HCT116 (cell line): ENCODE results near the gene ABHD16A. TPM values are rescaled to one million over a fixed set of nuclear protein-coding genes. Genes with fewer than 3 reads are reported as not detected.

ENCODE experiments used
- ATAC-seq: fragments of 200-7000 bp; cut with Tn5 transposase; 2 replicates; pipeline ENCODE4 v1.9.1; 2020; ENCODE audit warnings: mild to moderate bottlenecking, moderate library complexity
- BruUV-seq: library from RNA; stranded (reverse); fragments of 400-500 nt; replicated peaks from 2 replicates; lab custom pipeline; 2021; lab: Mats Ljungman, UMichigan
- CTCF ChIA-PET: fragments of 300-600 bp; sonication (Branson Sonifier 250); formaldehyde crosslinking; loops from one replicate; lab custom pipeline; 2021; ENCODE audit warnings: antibody characterized with exemption; lab: Charles Lee
- POLR2A ChIA-PET: fragments of 300-600, 350-600 bp; sonication (Branson Sonifier 250); formaldehyde crosslinking; loops from one replicate; lab custom pipeline; 2021; ENCODE audit warnings: antibody characterized with exemption; lab: Charles Lee
- RAD21 ChIA-PET, 2 experiments: fragments of 300-600 bp; sonication (Branson Sonifier 250); formaldehyde crosslinking; loops; one replicate each; lab custom pipeline; 2023; ENCODE audit warnings: low total read pairs in 2 of 2; ENCODE audit not compliant: uncharacterized antibody in 2 of 2, unreplicated experiment in 2 of 2, low non-redundant PET in 1 of 2; lab: Charles Lee
- DNase-seq: peaks from one replicate; pipeline ENCODE4 v3.0.0-alpha.2; 2010; ENCODE audit warnings: low read depth, low spot score
- H2AFZ ChIP-seq: fragments of 200-600 bp; shearing (Covaris generic), sonication (generic); 2 replicates; pipeline ENCODE4 v1.6.1; 2017; ENCODE audit warnings: low read depth, mixed run types, mixed read lengths, antibody characterized with exemption, low read length; ENCODE audit not compliant: poor library complexity, severe bottlenecking
- H3K27ac ChIP-seq: 2 replicates; pipeline ENCODE4 v1.5.1; 2012; ENCODE audit warnings: low read depth, low read length
- H3K27me3 ChIP-seq: fragments of 200-600 bp; sonication (generic); 2 replicates; pipeline ENCODE4 v1.6.1; 2016; ENCODE audit warnings: mixed run types, low read length, mixed read lengths; ENCODE audit not compliant: insufficient read depth
- H3K36me3 ChIP-seq, 2 experiments: fragments of 200-500 bp in 1 of 2; fragments of 200-600 bp in 1 of 2; sonication (Bioruptor generic) in 1 of 2; sonication (generic) in 1 of 2; 2 replicates each; pipeline versions ENCODE4 v1.5.1 to v1.6.1; 2014 to 2016; ENCODE audit warnings: low read length in 2 of 2, inconsistent platforms in 1 of 2, mixed read lengths in 1 of 2, mixed run types in 1 of 2; ENCODE audit not compliant: insufficient read depth in 2 of 2, control insufficient read depth in 1 of 2
- H3K4me1 ChIP-seq, 2 experiments: fragments of 200-600 bp in 1 of 2; sonication (generic) in 1 of 2; 2 replicates each; pipeline versions ENCODE4 v1.5.1 to v1.6.1; 2012 to 2017; ENCODE audit warnings: low read length in 2 of 2, inconsistent platforms in 1 of 2, mild to moderate bottlenecking in 1 of 2, mixed read lengths in 1 of 2, mixed run types in 1 of 2, moderate library complexity in 1 of 2; ENCODE audit not compliant: insufficient read depth in 2 of 2, control insufficient read depth in 1 of 2
- H3K4me2 ChIP-seq: fragments of 200-600 bp; sonication (generic); 2 replicates; pipeline ENCODE4 v1.6.1; 2017; ENCODE audit warnings: mixed run types, low read length, mixed read lengths
- H3K4me3 ChIP-seq, 2 experiments: fragments of 200-600 bp in 1 of 2; sonication (generic) in 1 of 2; replicated peaks in 1 of 2; 2 replicates each; pipeline ENCODE4 v1.5.1; 2011 to 2016; ENCODE audit warnings: low read length in 2 of 2, control low read depth in 1 of 2, low read depth in 1 of 2, mild to moderate bottlenecking in 1 of 2, mixed read lengths in 1 of 2, mixed run types in 1 of 2
- H3K79me2 ChIP-seq: fragments of 200-600 bp; sonication (generic); 2 replicates; pipeline ENCODE4 v1.6.1; 2017; ENCODE audit warnings: mild to moderate bottlenecking, mixed run types, low read length, moderate library complexity, mixed read lengths; ENCODE audit not compliant: insufficient read depth
- H3K9ac ChIP-seq: fragments of 200-600 bp; sonication (generic); 2 replicates; pipeline ENCODE4 v1.6.1; 2016; ENCODE audit warnings: low read length, mixed read lengths
- H3K9me2 ChIP-seq: fragments of 200-600 bp; sonication (generic), shearing (Covaris generic); 2 replicates; pipeline ENCODE4 v1.6.1; 2017; ENCODE audit warnings: mixed run types, mild to moderate bottlenecking, moderate library complexity; ENCODE audit not compliant: insufficient read depth
- H3K9me3 ChIP-seq, 2 experiments: fragments of 200-500 bp in 1 of 2; fragments of 200-600 bp in 1 of 2; sonication (Bioruptor generic) in 1 of 2; sonication (generic) in 1 of 2; 2 replicates each; pipeline ENCODE4 v1.6.1; 2014 to 2017; ENCODE audit warnings: low read length in 2 of 2, mixed read lengths in 2 of 2, inconsistent platforms in 1 of 2, low read depth in 1 of 2, mild to moderate bottlenecking in 1 of 2, mixed run types in 1 of 2, moderate library complexity in 1 of 2; ENCODE audit not compliant: control insufficient read depth in 1 of 2, insufficient read depth in 1 of 2
- H4K20me1 ChIP-seq: fragments of 200-600 bp; sonication (generic), shearing (Covaris generic); 2 replicates; pipeline ENCODE4 v1.6.1; 2017; ENCODE audit warnings: mixed run types, mild to moderate bottlenecking, moderate library complexity; ENCODE audit not compliant: insufficient read depth
- ATF3 ChIP-seq: IDR thresholded peaks from 2 replicates; pipeline ENCODE4 v1.6.1; 2012
- CBX3 ChIP-seq: IDR thresholded peaks from 2 replicates; pipeline ENCODE4 v1.6.1; 2012; ENCODE audit warnings: low read depth
- EGR1 ChIP-seq: IDR thresholded peaks from 2 replicates; pipeline ENCODE4 v1.6.1; 2012; ENCODE audit warnings: low read depth
- ELF1 ChIP-seq: IDR thresholded peaks from 2 replicates; pipeline ENCODE4 v1.6.1; 2012; ENCODE audit warnings: low read depth, borderline replicate concordance
- EZH2 ChIP-seq: fragments of 200-600 bp; sonication (generic); IDR thresholded peaks from 2 replicates; pipeline ENCODE4 v1.6.1; 2017; ENCODE audit warnings: antibody characterized with exemption, mixed run types
- EZH2phosphoT487 ChIP-seq: fragments of 200-600 bp; IDR thresholded peaks from 2 replicates; pipeline ENCODE4 v1.6.1; 2018; ENCODE audit warnings: antibody characterized with exemption, borderline replicate concordance
- FOSL1 ChIP-seq: IDR thresholded peaks from 2 replicates; pipeline ENCODE4 v1.6.1; 2012; ENCODE audit warnings: low read depth
- JUND ChIP-seq: IDR thresholded peaks from 2 replicates; pipeline ENCODE4 v1.6.1; 2012
- MAX ChIP-seq: IDR thresholded peaks from 2 replicates; pipeline ENCODE4 v1.6.1; 2012
- POLR2A ChIP-seq: IDR thresholded peaks from 2 replicates; pipeline ENCODE4 v1.7.0; 2011; ENCODE audit warnings: borderline replicate concordance; ENCODE audit not compliant: insufficient read depth, insufficient read length; ENCODE audit errors: extremely low read depth
- POLR2AphosphoS5 ChIP-seq: IDR thresholded peaks from 2 replicates; pipeline ENCODE4 v1.6.1; 2011; ENCODE audit warnings: mild to moderate bottlenecking, low read depth, low read length, moderate library complexity
- RAD21 ChIP-seq: IDR thresholded peaks from 2 replicates; pipeline ENCODE4 v1.6.1; 2012; ENCODE audit warnings: low read depth, mild to moderate bottlenecking
- REST ChIP-seq: IDR thresholded peaks from 2 replicates; pipeline ENCODE4 v1.6.1; 2012; ENCODE audit warnings: low read depth
- SIN3A ChIP-seq: IDR thresholded peaks from 2 replicates; pipeline ENCODE4 v1.6.1; 2012; ENCODE audit warnings: low read depth
- TCF7L2 ChIP-seq: IDR thresholded peaks from 2 replicates; pipeline ENCODE4 v1.7.0; 2011; ENCODE audit warnings: borderline replicate concordance, inconsistent platforms; ENCODE audit not compliant: insufficient read depth, insufficient read length; ENCODE audit errors: extremely low read depth
- YY1 ChIP-seq: IDR thresholded peaks from 2 replicates; pipeline ENCODE4 v1.6.1; 2011; ENCODE audit warnings: low read length, low read depth, moderate library complexity, mild to moderate bottlenecking; ENCODE audit not compliant: insufficient replicate concordance; ENCODE audit errors: extremely low read depth
- ZFX ChIP-seq: fragments of 450-650 bp; IDR thresholded peaks from 2 replicates; pipeline ENCODE4 v1.6.1; 2017
- ZNF274 ChIP-seq: fragments of 200-500 bp; sonication (Bioruptor generic); IDR thresholded peaks from 2 replicates; pipeline ENCODE4 v1.6.1; 2014; ENCODE audit warnings: mild to moderate bottlenecking, low read depth, low read length, inconsistent platforms
- intact Hi-C: fragments of 100-400 bp; cut with micrococcal nuclease; formaldehyde crosslinking; loops from 2 replicates; pipeline ENCODE4 v1.10.0; 2022
- total RNA-seq: library from RNA; stranded (reverse); gene quantifications from one replicate; pipeline ENCODE4 v1.2.1, GENCODE V29; 2021; ENCODE audit not compliant: unreplicated experiment

Gene ABHD16A
- total RNA-seq, 1 experiment from 2014 or later, result 32.4 TPM

- H3K36me3 ChIP-seq, result no peaks in the 10 kb centered on the region; a peak in 1 of 4 replicates
- ChIA-PET CTCF (no interaction called here), POLR2A (no interaction called here), RAD21 (interaction anchor here in 1 of 2 experiments (0.5 kb wide), 1 partner anchor 27 kb away, joined by 3 read pairs; no protein-coding TSS in a partner anchor)
- H4K20me1 ChIP-seq, result no peaks in the 10 kb centered on the region
- TF ChIP-seq POLR2A (no peak), EZH2phosphoT487 (no peak), RAD21 (no peak), CBX3 (no peak), TCF7L2 (no peak), EGR1 (no peak), FOSL1 (no peak), SIN3A (no peak), ELF1 (no peak), EZH2 (no peak), YY1 (no peak)
- H3K4me3 ChIP-seq, result no peak overlapping the region
- H3K27ac ChIP-seq, result no peak overlapping the region
- DNase-seq (no peak), ATAC-seq (no peak)
- H3K27me3 ChIP-seq, result no peaks in the 10 kb centered on the region
- H3K4me2 ChIP-seq, result no peak overlapping the region
- no peak overlapping the region for H3K9ac ChIP-seq
- no peaks in the 10 kb centered on the region for H3K9me2 ChIP-seq
- BruUV-seq, result no TSS peak
- H3K9me3 ChIP-seq, result no peaks in the 10 kb centered on the region
- intact Hi-C loops, result no loop called here
- peaks cover 4 to 19% of the 10 kb centered on the region in 2 experiments; a peak in 3 of 4 replicates for H3K4me1 ChIP-seq
- H2AFZ ChIP-seq, result no peak overlapping the region
- H3K79me2 ChIP-seq, result no peaks in the 10 kb centered on the region
Observed at GRCh38 chr6:31677955-31678354, 25.2 kb downstream of the ABHD16A start.

- no peak overlapping the region for H3K4me2 ChIP-seq
- CTCF ChIA-PET, result no interaction called here
- H3K79me2 ChIP-seq, result no peaks in the 10 kb centered on the region
- no peaks in the 10 kb centered on the region for H3K9me2 ChIP-seq
- H3K4me3 ChIP-seq, result no peak overlapping the region
- H3K27me3 ChIP-seq, result no peaks in the 10 kb centered on the region
- no peak overlapping the region for H2AFZ ChIP-seq
- POLR2A ChIA-PET, result interaction anchor here (0.6 kb wide), 1 partner anchor 148 kb away, joined by 3 read pairs; no protein-coding TSS in a partner anchor
- H4K20me1 ChIP-seq, result no peaks in the 10 kb centered on the region
- no peak overlapping the region for H3K9ac ChIP-seq
- intact Hi-C loops, result no loop called here
- no peaks in the 10 kb centered on the region for H3K9me3 ChIP-seq
- no TSS peak for BruUV-seq
- ATAC-seq (no peak), DNase-seq (no peak)
- RAD21 ChIA-PET, result no interaction called here
- H3K27ac ChIP-seq, result no peak overlapping the region
- peaks cover 3% of the 10 kb centered on the region in 2 experiments; a peak in 2 of 4 replicates for H3K36me3 ChIP-seq
- H3K4me1 ChIP-seq, result peaks cover 4 to 19% of the 10 kb centered on the region in 2 experiments; a peak in 3 of 4 replicates
- no peak for TF ChIP-seq TCF7L2
- no peak for TF ChIP-seq ZNF274
- TF ChIP-seq ZFX, result no peak
- TF ChIP-seq JUND, result no peak
- TF ChIP-seq FOSL1, result no peak
- no peak for TF ChIP-seq REST
- TF ChIP-seq POLR2A, result no peak
- TF ChIP-seq ATF3, result no peak
- no peak for TF ChIP-seq MAX
- no peak for TF ChIP-seq POLR2AphosphoS5
- TF ChIP-seq CBX3, result no peak
- TF ChIP-seq YY1, result no peak
- no peak for TF ChIP-seq EZH2phosphoT487
Observed at GRCh38 chr6:31676904-31677303, 26.2 kb downstream of the ABHD16A start.
